Left colon (tissue), 2 donors: Measurements from ENCODE around the gene CLPSL1. TPM values are rescaled to one million over a fixed set of nuclear protein-coding genes. Genes with fewer than 3 reads are reported as not detected.

Experiments used
- ATAC-seq: fragments of 200-7000 bp; cut with Tn5 transposase; one replicate; pipeline ENCODE4 v1.9.1; 2020; ENCODE audit warnings: mild to moderate bottlenecking, moderate library complexity
- DNase-seq, 2 donors: peaks; one replicate each; pipeline ENCODE4 v3.0.0-alpha.2; 2020
- intact Hi-C, 2 donors: fragments of 100-400 bp; cut with DNase I in 1 of 2; cut with micrococcal nuclease in 1 of 2; formaldehyde crosslinking; loops; one replicate each; pipeline versions ENCODE4 v1.11.2 to v1.14.0; 2022; cut with DNase I, micrococcal nuclease
- total RNA-seq, 2 donors: library from RNA; stranded (reverse); fragmentation: NEBNext Ultra II Directional; extraction: Animal tissue kit (Norgen Biotek cat#: 25700); gene quantifications; one replicate each; pipeline ENCODE4 v1.2.1, GENCODE V29; 2021
- donor health status: DM: no; HTN: no; CAD: no.
- donor health status: DM: yes; HTN: yes; CAD: no.

Gene CLPSL1
- total RNA-seq, 2 donors from 2014 or later, result not detected

DNA sequence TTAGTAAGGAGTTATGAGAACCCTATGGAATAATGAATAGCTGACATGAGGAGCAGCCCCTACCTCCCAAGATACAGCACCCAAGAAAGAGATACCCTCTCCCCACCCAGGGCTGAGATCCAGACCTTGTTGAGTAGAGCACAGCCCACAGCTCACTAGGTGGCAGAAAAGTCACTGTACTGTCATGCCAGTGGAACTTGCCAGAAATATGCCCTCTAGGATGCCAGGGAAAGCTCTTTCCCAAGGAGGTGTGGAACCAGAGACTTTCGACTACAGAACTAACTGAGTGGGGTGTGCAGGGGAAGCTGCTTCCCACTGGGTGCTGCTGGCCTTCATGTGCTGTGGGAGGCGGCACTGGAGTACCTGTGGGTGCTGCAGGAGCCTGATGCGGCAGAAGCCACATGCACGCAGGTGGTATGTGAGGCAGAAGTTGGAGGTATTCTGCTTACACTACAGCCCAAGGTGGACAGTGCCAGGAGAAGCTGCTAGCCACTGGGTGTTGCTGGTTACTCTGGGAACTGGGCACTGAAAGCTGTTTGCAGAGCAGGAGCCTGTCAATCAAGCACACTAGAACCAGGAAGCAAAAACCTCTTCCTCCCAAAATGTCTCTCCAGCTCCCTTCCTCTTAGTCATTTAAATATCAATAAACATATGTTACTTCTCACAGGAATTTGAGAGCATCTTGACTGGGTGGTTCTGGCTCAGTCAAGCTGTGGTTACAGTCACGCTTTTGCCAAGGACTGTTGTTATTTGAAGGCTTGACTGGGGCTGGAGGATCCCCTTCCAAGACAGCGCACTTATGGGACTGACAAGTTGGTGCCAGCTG is 26.2 kb upstream of the CLPSL1 start:
- DNase-seq (no peak), ATAC-seq (peak; percentile 79)
- intact Hi-C loops, result no loop called here

GRCh38 chr6:35755278-35755924 is 25.4 kb upstream of the CLPSL1 start:
- DNase-seq (no peak), ATAC-seq (no peak)
- intact Hi-C loops, result no loop called here

GRCh38 chr6:35757456-35758123 is 23.2 kb upstream of the CLPSL1 start:
- ATAC-seq (peak; percentile 34), DNase-seq (no peak)
- intact Hi-C loops, result no loop called here

- intact Hi-C loops, result no loop called here
- DNase-seq (no peak), ATAC-seq (no peak)
Observed at GRCh38 chr6:35759426-35759825, 21.4 kb upstream of the CLPSL1 start.

DNA sequence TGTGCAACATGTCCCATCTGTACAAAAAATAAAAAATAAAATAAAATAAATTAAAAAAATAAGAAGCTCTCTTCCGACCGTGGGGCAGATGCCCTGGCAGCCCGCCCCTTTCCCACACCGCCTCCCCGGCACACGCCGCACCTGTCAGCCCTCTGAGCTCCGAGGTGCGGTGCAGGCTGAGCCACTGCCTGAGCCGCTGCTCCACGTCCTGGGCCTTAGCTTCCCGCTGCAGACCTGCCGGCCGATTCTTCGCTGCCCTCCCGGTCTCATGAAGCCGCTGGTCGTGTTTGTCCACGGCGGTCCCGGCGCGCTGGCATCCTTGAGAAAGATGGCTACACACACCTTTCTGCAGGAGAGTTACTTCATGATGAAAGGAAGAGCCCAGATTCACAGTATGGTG is 15.1 kb upstream of the CLPSL1 start:
- no peak for DNase-seq
- ATAC-seq, result no peak
- intact Hi-C loops, result no loop called here

- ATAC-seq (no peak), DNase-seq (no peak)
- intact Hi-C loops, result no loop called here
Observed at GRCh38 chr6:35769211-35769610, 11.6 kb upstream of the CLPSL1 start.

- intact Hi-C loops, result no loop called here
- DNase-seq, result no peak
- no peak for ATAC-seq
Observed at GRCh38 chr6:35771343-35771627, 9.5 kb upstream of the CLPSL1 start.

DNA sequence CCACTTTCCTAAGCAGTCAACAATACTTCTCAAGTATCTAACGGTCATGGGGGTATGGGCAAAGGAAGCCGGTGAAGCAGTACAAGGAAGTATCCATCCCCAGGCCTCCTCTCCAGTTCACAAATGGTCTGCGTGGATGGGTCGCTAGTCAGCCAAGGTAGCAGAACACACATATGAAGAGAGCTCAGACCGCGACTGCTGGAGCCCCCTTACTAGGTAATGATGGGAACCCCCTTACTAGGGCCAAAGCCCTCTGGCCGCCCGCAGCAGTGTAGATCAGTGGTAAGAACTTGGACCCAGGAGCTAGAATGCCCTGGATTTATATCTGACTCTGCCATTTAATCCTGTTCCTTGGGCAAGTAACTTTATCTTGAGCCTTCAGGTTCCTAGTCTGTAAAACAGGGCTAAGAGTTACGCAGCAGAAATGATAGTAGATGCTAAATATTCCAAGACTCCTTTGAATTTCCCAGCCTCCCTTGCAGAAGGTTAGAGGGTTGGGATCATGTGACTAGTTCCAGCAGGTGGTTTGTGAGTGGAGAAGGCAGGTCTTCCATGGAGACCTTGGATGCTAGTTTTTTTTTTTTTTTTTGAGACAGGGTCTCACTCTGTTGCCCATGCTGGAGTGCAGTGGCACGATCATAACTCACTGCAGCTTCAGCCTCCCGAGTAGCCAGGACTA is 6.6 kb upstream of the CLPSL1 start:
- intact Hi-C loops, result no loop called here
- DNase-seq (no peak), ATAC-seq (no peak)

- DNase-seq, result no peak
- no peak for ATAC-seq
- intact Hi-C loops, result no loop called here
Observed at GRCh38 chr6:35775031-35775430, 5.8 kb upstream of the CLPSL1 start.

- intact Hi-C loops, result no loop called here
- ATAC-seq (peak; percentile 40), DNase-seq (peak in 1 of 2 donors; percentile 19)
Observed at GRCh38 chr6:35776364-35777215, 4.2 kb upstream of the CLPSL1 start, which contains the start of gene CLPSL2. Gene CLPSL2 (plus strand): TSS chr6:35776598. CDS start chr6:35776619, 21 bp downstream.

GRCh38 chr6:35777356-35778102 is 3.3 kb upstream of the CLPSL1 start:
- intact Hi-C loops, result no loop called here
- ATAC-seq, result no peak

GRCh38 chr6:35778437-35778836 is 2.4 kb upstream of the CLPSL1 start:
- ATAC-seq (no peak), DNase-seq (no peak)
- intact Hi-C loops, result no loop called here

More at GRCh38 chr6:35777356-35778102, 3.3 kb upstream of the CLPSL1 start:
- no peak for DNase-seq

DNA sequence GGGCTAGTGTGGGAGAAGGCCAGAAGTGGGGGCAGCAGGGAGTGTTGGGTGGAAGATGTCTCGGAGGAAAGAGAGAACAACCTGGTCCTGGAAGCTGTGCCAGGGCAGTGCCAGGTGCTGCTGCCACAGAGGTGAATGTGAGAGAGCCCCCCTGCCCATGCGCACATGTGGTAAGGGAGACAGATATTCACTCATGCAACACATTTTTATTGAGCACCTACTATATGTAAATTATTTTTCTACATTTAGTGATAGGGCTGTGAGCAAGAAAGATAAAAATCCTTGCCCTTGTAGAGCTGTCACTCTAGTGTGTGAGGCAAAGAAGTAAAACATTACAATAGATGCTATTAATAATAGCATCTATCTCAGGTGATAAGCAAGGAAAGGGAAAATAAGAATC is 471 bp downstream of the CLPSL1 start:
- DNase-seq (no peak), ATAC-seq (no peak)
- intact Hi-C loops, result no loop called here

GRCh38 chr6:35782424-35782823 is 1.6 kb downstream of the CLPSL1 start:
- DNase-seq (no peak), ATAC-seq (no peak)
- intact Hi-C loops, result no loop called here

- intact Hi-C loops, result no loop called here
- DNase-seq (no peak), ATAC-seq (no peak)
Observed at GRCh38 chr6:35784200-35784599, 3.4 kb downstream of the CLPSL1 start.

GRCh38 chr6:35786272-35786671 is 5.5 kb downstream of the CLPSL1 start:
- intact Hi-C loops, result no loop called here
- no peak for DNase-seq
- no peak for ATAC-seq

DNA sequence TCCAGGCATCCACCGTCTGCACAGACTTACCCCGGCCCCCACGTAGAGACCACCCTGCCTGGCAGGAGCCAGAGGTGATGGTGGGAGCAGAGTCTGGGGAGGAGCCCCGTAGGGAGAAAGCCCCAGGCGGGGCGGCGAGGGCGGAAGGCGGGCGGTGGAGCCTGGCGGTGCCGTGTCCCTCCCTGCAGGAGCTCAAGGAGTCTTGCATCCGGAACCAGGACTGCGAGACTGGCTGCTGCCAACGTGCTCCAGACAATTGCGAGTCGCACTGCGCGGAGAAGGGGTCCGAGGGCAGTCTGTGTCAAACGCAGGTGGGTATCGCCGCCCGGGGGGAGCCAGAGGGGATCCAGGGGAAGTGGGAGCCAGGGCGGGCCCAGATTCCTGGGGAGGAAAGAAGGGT is 6.0 kb downstream of the CLPSL1 start:
- no peak for DNase-seq
- intact Hi-C loops, result no loop called here
- no peak for ATAC-seq
